Activated CD4-positive, alpha-beta T cell treated with anti-CD3 and anti-CD28 coated beads for 4 hours (primary cell): ENCODE results near the gene RPL38.

Experiments
- DNase-seq, 2 donors: peaks; one replicate each; pipeline ENCODE4 v3.0.0-alpha.2; 2020

RPL38 gene

GRCh38 chr17:74230896-74231295 lies 27.4 kb downstream of the RPL38 start:
- DNase-seq = no peak

GRCh38 chr17:74231928-74232907 lies 28.7 kb downstream of the RPL38 start:
- no peak for DNase-seq

- DNase-seq = no peak
These were observed 30.5 kb downstream of the RPL38 start for GRCh38 chr17:74233937-74234336.

- DNase-seq = no peak
These were observed 31.0 kb downstream of the RPL38 start for GRCh38 chr17:74234486-74234885.

GRCh38 chr17:74235040-74235581 lies 31.6 kb downstream of the RPL38 start:
- no peak for DNase-seq

- DNase-seq = no peak
These were observed 32.5 kb downstream of the RPL38 start for GRCh38 chr17:74235911-74236371.

- DNase-seq = no peak
These were observed 33.8 kb downstream of the RPL38 start for GRCh38 chr17:74237321-74237720.

- no peak for DNase-seq
These were observed 35.7 kb downstream of the RPL38 start for GRCh38 chr17:74239172-74239571.

GRCh38 chr17:74240618-74241205 lies 37.2 kb downstream of the RPL38 start:
- no peak for DNase-seq

- no peak for DNase-seq
These were observed 38.0 kb downstream of the RPL38 start for GRCh38 chr17:74241431-74241830.

GRCh38 chr17:74241847-74242246 lies 38.4 kb downstream of the RPL38 start:
- DNase-seq = no peak

GRCh38 chr17:74243013-74243755 lies 39.7 kb downstream of the RPL38 start:
- DNase-seq = no peak

GRCh38 chr17:74244128-74244527 lies 40.6 kb downstream of the RPL38 start:
- DNase-seq = no peak

GRCh38 chr17:74244548-74244947 lies 41.1 kb downstream of the RPL38 start:
- DNase-seq = no peak

GRCh38 chr17:74245145-74245831 lies 41.8 kb downstream of the RPL38 start:
- DNase-seq = no peak

- DNase-seq = no peak
These were observed 42.4 kb downstream of the RPL38 start for GRCh38 chr17:74245871-74246270.

- no peak for DNase-seq
These were observed 46.3 kb downstream of the RPL38 start for GRCh38 chr17:74249590-74250270.

GRCh38 chr17:74250324-74250995 lies 47.0 kb downstream of the RPL38 start:
- no peak for DNase-seq

GRCh38 chr17:74251051-74251450 lies 47.6 kb downstream of the RPL38 start:
- DNase-seq = no peak

GRCh38 chr17:74251569-74251968 lies 48.1 kb downstream of the RPL38 start:
- no peak for DNase-seq

GRCh38 chr17:74252211-74252610 lies 48.7 kb downstream of the RPL38 start:
- DNase-seq = no peak
